ENCODE data around the gene NUAK1. TPM values are rescaled to one million over a fixed set of nuclear protein-coding genes. Genes with fewer than 3 reads are reported as not detected.

Gene NUAK1
- total RNA-seq, 1 experiment from 2014 or later = 7.9 TPM

- no peaks in the 10 kb centered on the region for H3K9me2 ChIP-seq (ENCODE audit: insufficient read depth)
- peaks cover 37% of the 10 kb centered on the region for H3F3A ChIP-seq (ENCODE audit: insufficient read depth, low read depth)
- H3K36me3 ChIP-seq (ENCODE audit: low read depth) = no peaks in the 10 kb centered on the region
- no peaks in the 10 kb centered on the region for H3K9me3 ChIP-seq (ENCODE audit: insufficient read depth, low read depth)
- H3K4me2 ChIP-seq = peak overlapping the region; percentile 57
- TF ChIP-seq CTCF (conservative IDR thresholded peaks at IDR 0.05) = no peak
- no peak for TF ChIP-seq EZH2 (IDR thresholded peaks at IDR 0.05; ENCODE audit: low read depth)
- peak; percentile 53 to 89 for DNase-seq
- ChIA-PET CTCF (no interaction called here), POLR2A (ENCODE audit: unreplicated experiment) (interaction anchor here (0.6 kb wide), 3 partner anchors 102 to 926 kb away, joined by 3 to 6 read pairs (median 4); no protein-coding TSS in a partner anchor)
- no peaks in the 10 kb centered on the region for H4K20me1 ChIP-seq (ENCODE audit: insufficient read depth)
- intact Hi-C loops (cut with micrococcal nuclease; ENCODE audit: unreplicated experiment) = loop anchor here (2.0 kb wide), 1 partner anchor 102 kb away; no protein-coding TSS in a partner anchor
- peak overlapping the region; percentile 48; the same call in 1 of the 2 replicates for H2AFZ ChIP-seq
- peak overlapping the region; percentile 65 for H3K27ac ChIP-seq
- peaks cover 53% of the 10 kb centered on the region for H3K4me1 ChIP-seq (replicated peaks; ENCODE audit: insufficient read depth)
- H3K4me3 ChIP-seq = peak overlapping the region; percentile 14; the same call in 1 of the 2 replicates
- BruUV-seq (replicated peaks) = no TSS peak
- H3K27me3 ChIP-seq (ENCODE audit: insufficient read depth, low read depth) = no peaks in the 10 kb centered on the region
- no peaks in the 10 kb centered on the region for H3K79me2 ChIP-seq (ENCODE audit: low read depth)
Observed at GRCh38 chr12:106030210-106031071, 108.3 kb downstream of the NUAK1 start.

- Histone ChIP-seq H3K4me3 (no peak overlapping the region), H3K79me2 (ENCODE audit: low read depth) (no peaks in the 10 kb centered on the region), H3K27me3 (ENCODE audit: insufficient read depth, low read depth) (no peaks in the 10 kb centered on the region), H3K36me3 (ENCODE audit: low read depth) (no peaks in the 10 kb centered on the region), H2AFZ (no peak overlapping the region), H3K9me3 (ENCODE audit: insufficient read depth, low read depth) (no peaks in the 10 kb centered on the region), H3K4me1 (replicated peaks; ENCODE audit: insufficient read depth) (peaks cover 53% of the 10 kb centered on the region), H3F3A (ENCODE audit: insufficient read depth, low read depth) (peaks cover 37% of the 10 kb centered on the region), H3K4me2 (peak overlapping the region; percentile 57), H4K20me1 (ENCODE audit: insufficient read depth) (no peaks in the 10 kb centered on the region), H3K27ac (peak overlapping the region; percentile 65), H3K9me2 (ENCODE audit: insufficient read depth) (no peaks in the 10 kb centered on the region)
- ChIA-PET POLR2A (ENCODE audit: unreplicated experiment) (no interaction called here), CTCF (no interaction called here)
- no peak for TF ChIP-seq CTCF (conservative IDR thresholded peaks at IDR 0.05)
- TF ChIP-seq EZH2 (IDR thresholded peaks at IDR 0.05; ENCODE audit: low read depth) = no peak
- intact Hi-C loops (cut with micrococcal nuclease; ENCODE audit: unreplicated experiment) = no loop called here
- no peak for DNase-seq
- no TSS peak for BruUV-seq (replicated peaks)
Observed at GRCh38 chr12:106029532-106029931, 109.2 kb downstream of the NUAK1 start.

GRCh38 chr12:106027911-106028310, 110.8 kb downstream of the NUAK1 start:
- H3K4me3 ChIP-seq = no peak overlapping the region
- H3K36me3 ChIP-seq (ENCODE audit: low read depth) = no peaks in the 10 kb centered on the region
- peaks cover 40% of the 10 kb centered on the region for H3K4me1 ChIP-seq (replicated peaks; ENCODE audit: insufficient read depth)
- TF ChIP-seq EZH2 (IDR thresholded peaks at IDR 0.05; ENCODE audit: low read depth) (no peak), CTCF (conservative IDR thresholded peaks at IDR 0.05) (no peak)
- ChIA-PET CTCF (no interaction called here), POLR2A (ENCODE audit: unreplicated experiment) (no interaction called here)
- H3K27me3 ChIP-seq (ENCODE audit: insufficient read depth, low read depth) = no peaks in the 10 kb centered on the region
- no TSS peak for BruUV-seq (replicated peaks)
- DNase-seq = no peak
- peaks cover 37% of the 10 kb centered on the region for H3F3A ChIP-seq (ENCODE audit: insufficient read depth, low read depth)
- H3K79me2 ChIP-seq (ENCODE audit: low read depth) = no peaks in the 10 kb centered on the region
- no peak overlapping the region for H3K4me2 ChIP-seq
- no peak overlapping the region for H2AFZ ChIP-seq
- intact Hi-C loops (cut with micrococcal nuclease; ENCODE audit: unreplicated experiment) = no loop called here
- H3K9me2 ChIP-seq (ENCODE audit: insufficient read depth) = no peaks in the 10 kb centered on the region
- no peak overlapping the region for H3K27ac ChIP-seq
- H3K9me3 ChIP-seq (ENCODE audit: insufficient read depth, low read depth) = no peaks in the 10 kb centered on the region
- H4K20me1 ChIP-seq (ENCODE audit: insufficient read depth) = no peaks in the 10 kb centered on the region
